Activated T-cell treated with anti-CD3 and anti-CD28 coated beads for 48 hours (primary cell): ENCODE data around the gene TMEM35B.
"Not testable (repeated sequence)": the region's sequence is repeated elsewhere in the genome, so short reads cannot be mapped to it uniquely, and the experiment has no call there.

ENCODE experiments used
- DNase-seq: peaks from one replicate; pipeline ENCODE4 v3.0.0-alpha.2; 2020; ENCODE audit warnings: low read depth

The TMEM35B gene

GRCh38 chr1:34976384-34977209 lies 8.6 kb downstream of the TMEM35B start:
- no peak for DNase-seq

- DNase-seq = no peak
Observed at GRCh38 chr1:34975771-34976170, 9.4 kb downstream of the TMEM35B start.

- DNase-seq = no peak
Observed at GRCh38 chr1:34975338-34975737, 9.8 kb downstream of the TMEM35B start.

GRCh38 chr1:34974626-34975025 lies 10.5 kb downstream of the TMEM35B start:
- DNase-seq = no peak

GRCh38 chr1:34973326-34973725 lies 11.8 kb downstream of the TMEM35B start:
- no peak for DNase-seq

- DNase-seq = no peak
Observed at GRCh38 chr1:34970829-34971228, 14.3 kb downstream of the TMEM35B start.

GRCh38 chr1:34970220-34970735 lies 14.9 kb downstream of the TMEM35B start:
- DNase-seq = no peak

- DNase-seq = not testable (repeated sequence)
Observed at GRCh38 chr1:34968297-34968696, 16.9 kb downstream of the TMEM35B start.

GRCh38 chr1:34967672-34968071 lies 17.5 kb downstream of the TMEM35B start:
- DNase-seq = not testable (repeated sequence)

- no peak for DNase-seq
Observed at GRCh38 chr1:34965597-34965996, 19.6 kb downstream of the TMEM35B start.

GRCh38 chr1:34950428-34950827 lies 34.7 kb downstream of the TMEM35B start:
- DNase-seq = no peak

GRCh38 chr1:34948739-34949138 lies 36.4 kb downstream of the TMEM35B start:
- DNase-seq = not testable (repeated sequence)

GRCh38 chr1:34947641-34948314 lies 37.4 kb downstream of the TMEM35B start:
- not testable (repeated sequence) for DNase-seq

GRCh38 chr1:34946211-34946610 lies 38.9 kb downstream of the TMEM35B start:
- DNase-seq = no peak

GRCh38 chr1:34941798-34942197 lies 43.3 kb downstream of the TMEM35B start:
- DNase-seq = not testable (repeated sequence)
